B cell (primary cell): ENCODE measurements around the gene COMT. TPM values are rescaled to one million over a fixed set of nuclear protein-coding genes. Genes with fewer than 3 reads are reported as not detected.

Experiments
- ATAC-seq: fragments of 200-7000 bp; cut with Tn5 transposase; one replicate; pipeline ENCODE4 v1.10.0; 2021; ENCODE audit warnings: low read depth, mild to moderate bottlenecking, moderate number of reproducible peaks, moderate library complexity
- CTCF ChIA-PET: fragments of 350-600 bp; sonication (Branson Sonifier 250); formaldehyde crosslinking; loops from one replicate; lab custom pipeline; 2021; ENCODE audit warnings: antibody characterized with exemption, inconsistent platforms; lab: Charles Lee
- POLR2A ChIA-PET: fragments of 350-600 bp; sonication (Branson Sonifier 250); formaldehyde crosslinking; loops from one replicate; lab custom pipeline; 2021; ENCODE audit warnings: antibody characterized with exemption; lab: Charles Lee
- DNase-seq: peaks from one replicate; pipeline ENCODE4 v3.0.0; 2013
- H2AFZ ChIP-seq: 2 replicates; pipeline ENCODE4 v1.6.1; 2012; ENCODE audit warnings: mild to moderate bottlenecking, low read depth, low read length; ENCODE audit not compliant: insufficient read depth, poor library complexity, severe bottlenecking
- H3K27ac ChIP-seq, 2 donors: 1 replicate in 1 of 2; 2 replicates in 1 of 2; pipeline ENCODE4 v1.5.1; 2012 to 2013; ENCODE audit warnings: low read length in 2 of 2, mild to moderate bottlenecking in 2 of 2, moderate library complexity in 1 of 2
- H3K27me3 ChIP-seq, 4 experiments: fragments of 200-600 bp in 1 of 4; sonication (generic) in 1 of 4; replicated peaks in 1 of 4; 1 replicate in 2 of 4; 2 replicates in 2 of 4; pipeline versions ENCODE4 v1.6.1 to v1.7.0; 2013 to 2016; ENCODE audit warnings: low read length in 3 of 4, mild to moderate bottlenecking in 2 of 4, mixed read lengths in 1 of 4, moderate library complexity in 1 of 4; ENCODE audit not compliant: insufficient read depth in 4 of 4, control insufficient read depth in 3 of 4; ENCODE audit errors: control extremely low read depth in 1 of 4
- H3K36me3 ChIP-seq, 2 experiments: replicated peaks in 1 of 2; 1 replicate in 1 of 2; 2 replicates in 1 of 2; pipeline versions ENCODE4 v1.6.1 to v1.7.1; 2013; ENCODE audit warnings: low read length in 1 of 2; ENCODE audit not compliant: insufficient read depth in 2 of 2, control insufficient read depth in 1 of 2; ENCODE audit errors: control extremely low read depth in 1 of 2, extremely low read depth in 1 of 2
- H3K4me1 ChIP-seq, 2 donors: fragments of 200-600 bp in 1 of 2; sonication (generic) in 1 of 2; 1 replicate in 1 of 2; 2 replicates in 1 of 2; pipeline versions ENCODE4 v1.5.1 to v1.6.1; 2013 to 2017; ENCODE audit warnings: low read length in 2 of 2; ENCODE audit not compliant: control insufficient read depth in 2 of 2, insufficient read depth in 2 of 2
- H3K4me2 ChIP-seq: replicated peaks from 2 replicates; pipeline ENCODE3; 2012; ENCODE audit warnings: mild to moderate bottlenecking, low read depth, low read length; ENCODE audit not compliant: poor library complexity, severe bottlenecking
- H3K4me3 ChIP-seq, 5 experiments: fragments of 200-600 bp in 1 of 5; sonication (generic) in 1 of 5; 1 replicate in 3 of 5; 2 replicates in 2 of 5; pipeline versions ENCODE4 v1.5.1 to v1.7.0; 2011 to 2016; ENCODE audit warnings: low read length in 4 of 5, mild to moderate bottlenecking in 4 of 5, low read depth in 2 of 5, control low read depth in 1 of 5, moderate library complexity in 1 of 5; ENCODE audit not compliant: insufficient read depth in 1 of 5; ENCODE audit errors: control extremely low read depth in 1 of 5, extremely low read depth in 1 of 5
- H3K79me2 ChIP-seq: fragments of 200-600 bp; sonication (generic); one replicate; pipeline ENCODE4 v1.6.0; 2016; ENCODE audit warnings: low read length; ENCODE audit not compliant: control insufficient read depth, insufficient read depth
- H3K9ac ChIP-seq: fragments of 200-600 bp; sonication (generic); 2 replicates; pipeline ENCODE4 v1.6.1; 2017; ENCODE audit warnings: mild to moderate bottlenecking, low read length, moderate library complexity
- H3K9me3 ChIP-seq, 3 donors: one replicate each; pipeline versions ENCODE4 v1.6.1 to v1.7.1; 2013; ENCODE audit warnings: low read length in 2 of 3; ENCODE audit not compliant: control insufficient read depth in 2 of 3, insufficient read depth in 1 of 3; ENCODE audit errors: control extremely low read depth in 1 of 3
- H4K20me1 ChIP-seq: 2 replicates; pipeline ENCODE4 v1.6.0; 2012; ENCODE audit warnings: mild to moderate bottlenecking, low read length; ENCODE audit not compliant: insufficient read depth, control insufficient read depth, poor library complexity, severe bottlenecking
- H3K27ac Mint-ChIP-seq: one replicate; pipeline ENCODE4 v1.8.0; 2021; ENCODE audit warnings: mixed read lengths
- H3K27me3 Mint-ChIP-seq: one replicate; pipeline ENCODE4 v1.8.0; 2021; ENCODE audit warnings: mixed read lengths
- H3K4me1 Mint-ChIP-seq: one replicate; pipeline ENCODE4 v1.8.0; 2021; ENCODE audit warnings: mixed read lengths
- H3K4me3 Mint-ChIP-seq: one replicate; pipeline ENCODE4 v1.8.0; 2021; ENCODE audit warnings: mixed read lengths
- H3K9me3 Mint-ChIP-seq: one replicate; pipeline ENCODE4 v1.8.0; 2022; ENCODE audit warnings: mixed read lengths; ENCODE audit not compliant: insufficient read depth
- CTCF ChIP-seq: fragments of 200-600 bp; IDR thresholded peaks from one replicate; pipeline ENCODE4 v1.8.0; 2022; ENCODE audit warnings: antibody characterized with exemption, mild to moderate bottlenecking
- EZH2 ChIP-seq: IDR thresholded peaks from 2 replicates; pipeline ENCODE4 v1.6.1; 2012; ENCODE audit warnings: borderline replicate concordance, low read depth, mild to moderate bottlenecking, moderate library complexity, low read length; ENCODE audit not compliant: insufficient read depth, poor library complexity, severe bottlenecking
- WGBS: methylation state at CpG from one replicate; pipeline ENCODE4 v1.1.5; 2013; ENCODE audit warnings: missing lambda C conversion rate; ENCODE audit not compliant: insufficient coverage; 5-methylcytosine and 5-hydroxymethylcytosine counted together
- intact Hi-C: fragments of 100-400 bp; cut with micrococcal nuclease; formaldehyde crosslinking; loops from one replicate; pipeline ENCODE4 v1.10.0; 2022
- polyA plus RNA-seq: library from polyadenylated mRNA; depleted of rRNA; stranded (reverse); fragments of >200 nt; gene quantifications from 2 replicates; pipeline ENCODE4 v1.2.3, GENCODE V29; 2012
- total RNA-seq, 2 donors: library from RNA; stranded (reverse); fragments of 120-200 nt in 1 of 2; gene quantifications; 1 replicate in 1 of 2; 2 replicates in 1 of 2; pipeline versions ENCODE4 v1.2.3 to v1.2.4, GENCODE V29; 2013 to 2022

Gene COMT
- total and polyA plus RNA-seq, 2 donors (not counting 1 experiment from before 2014, with no cell fraction given) = 32.6 to 58.3 TPM

- Histone ChIP-seq H3K4me3 (no peak overlapping the region), H3K9ac (no peak overlapping the region), H3K4me1 (peaks cover 7 to 9% of the 10 kb centered on the region in 2 donors), H3K36me3 (no peaks in the 10 kb centered on the region), H2AFZ (no peak overlapping the region), H4K20me1 (no peaks in the 10 kb centered on the region), H3K79me2 (peaks cover 8% of the 10 kb centered on the region), H3K27me3 (peaks cover 0 to 22% (median 3%) of the 10 kb centered on the region in 4 experiments), H3K4me2 (no peak overlapping the region), H3K9me3 (no peaks in the 10 kb centered on the region), H3K27ac (no peak overlapping the region)
- ChIA-PET CTCF (interaction anchor here (0.6 to 4.8 kb wide), 15 partner anchors 8 to 283 kb away, joined by 3 to 65 read pairs (median 4); no protein-coding TSS in a partner anchor), POLR2A (no interaction called here)
- DNase-seq = peak; percentile 58
- no peak overlapping the region for H3K4me3 Mint-ChIP-seq
- TF ChIP-seq CTCF (peak; percentile 33), EZH2 (no peak)
- intact Hi-C loops = no loop called here
- peaks cover 13% of the 10 kb centered on the region for H3K4me1 Mint-ChIP-seq
- 15% methylated on average over 11 of the region's 11 CpGs for WGBS
- ATAC-seq = no peak
- no peak overlapping the region for H3K27ac Mint-ChIP-seq
- H3K27me3 Mint-ChIP-seq = no peaks in the 10 kb centered on the region
- no peaks in the 10 kb centered on the region for H3K9me3 Mint-ChIP-seq
Measured at GRCh38 chr22:20013382-20013871, 71.9 kb downstream of the COMT start.

GRCh38 chr22:20014526-20015186, 73.1 kb downstream of the COMT start:
- H3K4me1 ChIP-seq = peaks cover 7 to 9% of the 10 kb centered on the region in 2 donors
- Mint-ChIP-seq H3K27me3 (no peaks in the 10 kb centered on the region), H3K4me1 (peaks cover 13% of the 10 kb centered on the region), H3K4me3 (peak overlapping the region; percentile 77), H3K27ac (no peak overlapping the region), H3K9me3 (no peaks in the 10 kb centered on the region)
- no peaks in the 10 kb centered on the region for H4K20me1 ChIP-seq
- H3K4me3 ChIP-seq = no peak overlapping the region
- H3K9me3 ChIP-seq = no peaks in the 10 kb centered on the region
- ChIA-PET POLR2A (interaction anchor here (0.6 kb wide), 1 partner anchor 19 kb away, joined by 3 read pairs; no protein-coding TSS in a partner anchor), CTCF (interaction anchor here (1.7 to 4.8 kb wide), 4 partner anchors 18 to 43 kb away, joined by 5 to 65 read pairs (median 11); no protein-coding TSS in a partner anchor)
- H3K27me3 ChIP-seq = peaks cover 0 to 25% (median 4%) of the 10 kb centered on the region in 4 experiments
- no peak overlapping the region for H3K4me2 ChIP-seq
- 92% methylated on average over 5 of the region's 5 CpGs for WGBS
- H3K9ac ChIP-seq = no peak overlapping the region
- no peak overlapping the region for H2AFZ ChIP-seq
- DNase-seq = no peak
- ATAC-seq = no peak
- H3K79me2 ChIP-seq = peaks cover 8% of the 10 kb centered on the region
- TF ChIP-seq CTCF (no peak), EZH2 (no peak)
- H3K27ac ChIP-seq = no peak overlapping the region
- H3K36me3 ChIP-seq = no peaks in the 10 kb centered on the region
- intact Hi-C loops = no loop called here
